A673 (cell line): ENCODE data around the gene MRPS22.

ENCODE experiments used
- EZH2 ChIP-seq: fragments of 200-600 bp; sonication (generic); IDR thresholded peaks from 2 replicates; pipeline ENCODE4 v1.6.1; 2017; ENCODE audit warnings: borderline replicate concordance, low read depth, mild to moderate bottlenecking, mixed read lengths, antibody characterized with exemption, low read length; ENCODE audit not compliant: poor library complexity, severe bottlenecking
- TF ChIP-seq, protein P1 (sequence below): fragments of 300-800, 200-600 bp; sonication (generic); conservative IDR thresholded peaks from 2 replicates; pipeline ENCODE4 v1.5.1; 2017; ENCODE audit warnings: low read depth, mild to moderate bottlenecking, antibody characterized with exemption, low read length, moderate library complexity, mixed read lengths

- TF ChIP-seq, protein P1, sequence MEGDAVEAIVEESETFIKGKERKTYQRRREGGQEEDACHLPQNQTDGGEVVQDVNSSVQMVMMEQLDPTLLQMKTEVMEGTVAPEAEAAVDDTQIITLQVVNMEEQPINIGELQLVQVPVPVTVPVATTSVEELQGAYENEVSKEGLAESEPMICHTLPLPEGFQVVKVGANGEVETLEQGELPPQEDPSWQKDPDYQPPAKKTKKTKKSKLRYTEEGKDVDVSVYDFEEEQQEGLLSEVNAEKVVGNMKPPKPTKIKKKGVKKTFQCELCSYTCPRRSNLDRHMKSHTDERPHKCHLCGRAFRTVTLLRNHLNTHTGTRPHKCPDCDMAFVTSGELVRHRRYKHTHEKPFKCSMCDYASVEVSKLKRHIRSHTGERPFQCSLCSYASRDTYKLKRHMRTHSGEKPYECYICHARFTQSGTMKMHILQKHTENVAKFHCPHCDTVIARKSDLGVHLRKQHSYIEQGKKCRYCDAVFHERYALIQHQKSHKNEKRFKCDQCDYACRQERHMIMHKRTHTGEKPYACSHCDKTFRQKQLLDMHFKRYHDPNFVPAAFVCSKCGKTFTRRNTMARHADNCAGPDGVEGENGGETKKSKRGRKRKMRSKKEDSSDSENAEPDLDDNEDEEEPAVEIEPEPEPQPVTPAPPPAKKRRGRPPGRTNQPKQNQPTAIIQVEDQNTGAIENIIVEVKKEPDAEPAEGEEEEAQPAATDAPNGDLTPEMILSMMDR, result no peak
- no peak for TF ChIP-seq EZH2
Measured at GRCh38 chr3:139303216-139303615, 40.6 kb upstream of the MRPS22 start.
